Tibial nerve (tissue), 4 donors: ENCODE results near the gene BDH2.

Source experiments
- EP300 ChIP-seq, 2 donors: sonication (generic); formaldehyde crosslinking; IDR thresholded peaks; one replicate each; pipeline ENCODE4 v1.6.1; 2017; ENCODE audit warnings: antibody characterized with exemption in 2 of 2, mild to moderate bottlenecking in 1 of 2
- POLR2A ChIP-seq, 2 donors: fragments of 450-650 bp; IDR thresholded peaks; one replicate each; pipeline ENCODE4 v1.6.1; 2017; ENCODE audit warnings: antibody characterized with exemption in 2 of 2, mild to moderate bottlenecking in 2 of 2, moderate library complexity in 2 of 2
- TF ChIP-seq, protein P1 (sequence below), 5 experiments: fragments of 200-600 bp in 3 of 5; fragments of 450-650 bp in 2 of 5; sonication (generic) in 3 of 5; IDR thresholded peaks; one replicate each; pipeline ENCODE4 v1.5.1; 2016 to 2019; ENCODE audit warnings: antibody characterized with exemption in 5 of 5, mild to moderate bottlenecking in 3 of 5, moderate library complexity in 2 of 5

DNA sequence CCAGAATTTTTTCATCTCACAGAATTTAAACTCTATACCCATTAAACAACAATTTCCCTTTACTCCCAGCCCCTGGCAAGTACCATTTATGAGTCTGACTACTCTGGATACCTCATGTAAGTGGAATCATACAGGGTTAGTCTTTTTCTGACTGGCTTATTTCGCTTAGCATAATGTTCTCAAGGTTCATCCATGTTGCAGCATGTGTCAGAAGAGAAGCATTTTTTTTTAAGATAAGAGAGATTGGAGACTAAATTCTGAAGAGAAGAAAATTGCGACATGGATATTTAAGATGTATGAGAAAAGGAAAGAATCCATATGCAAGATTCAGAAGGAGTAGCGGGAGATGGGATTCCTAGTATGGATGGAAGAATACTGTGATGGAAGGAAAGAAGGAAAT is 68.8 kb downstream of the BDH2 start:
- TF ChIP-seq, protein P1, sequence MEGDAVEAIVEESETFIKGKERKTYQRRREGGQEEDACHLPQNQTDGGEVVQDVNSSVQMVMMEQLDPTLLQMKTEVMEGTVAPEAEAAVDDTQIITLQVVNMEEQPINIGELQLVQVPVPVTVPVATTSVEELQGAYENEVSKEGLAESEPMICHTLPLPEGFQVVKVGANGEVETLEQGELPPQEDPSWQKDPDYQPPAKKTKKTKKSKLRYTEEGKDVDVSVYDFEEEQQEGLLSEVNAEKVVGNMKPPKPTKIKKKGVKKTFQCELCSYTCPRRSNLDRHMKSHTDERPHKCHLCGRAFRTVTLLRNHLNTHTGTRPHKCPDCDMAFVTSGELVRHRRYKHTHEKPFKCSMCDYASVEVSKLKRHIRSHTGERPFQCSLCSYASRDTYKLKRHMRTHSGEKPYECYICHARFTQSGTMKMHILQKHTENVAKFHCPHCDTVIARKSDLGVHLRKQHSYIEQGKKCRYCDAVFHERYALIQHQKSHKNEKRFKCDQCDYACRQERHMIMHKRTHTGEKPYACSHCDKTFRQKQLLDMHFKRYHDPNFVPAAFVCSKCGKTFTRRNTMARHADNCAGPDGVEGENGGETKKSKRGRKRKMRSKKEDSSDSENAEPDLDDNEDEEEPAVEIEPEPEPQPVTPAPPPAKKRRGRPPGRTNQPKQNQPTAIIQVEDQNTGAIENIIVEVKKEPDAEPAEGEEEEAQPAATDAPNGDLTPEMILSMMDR (IDR thresholded peaks at IDR 0.05) = no peak
- TF ChIP-seq EP300 (IDR thresholded peaks at IDR 0.05) (no peak), POLR2A (IDR thresholded peaks at IDR 0.05) (no peak)
